C4-2B (cell line): ENCODE results near the gene RNASE13.

Experiments
- H3K27ac ChIP-seq: fragments of 450-650 bp; 2 replicates; pipeline ENCODE4 v1.5.1; 2017
- ZFX ChIP-seq: fragments of 450-650 bp; IDR thresholded peaks from 2 replicates; pipeline ENCODE4 v1.6.1; 2017
- TF ChIP-seq, protein P1 (sequence below): fragments of 450-650 bp; conservative IDR thresholded peaks from 2 replicates; pipeline ENCODE4 v1.5.1; 2017; ENCODE audit warnings: mild to moderate bottlenecking

The RNASE13 gene

DNA sequence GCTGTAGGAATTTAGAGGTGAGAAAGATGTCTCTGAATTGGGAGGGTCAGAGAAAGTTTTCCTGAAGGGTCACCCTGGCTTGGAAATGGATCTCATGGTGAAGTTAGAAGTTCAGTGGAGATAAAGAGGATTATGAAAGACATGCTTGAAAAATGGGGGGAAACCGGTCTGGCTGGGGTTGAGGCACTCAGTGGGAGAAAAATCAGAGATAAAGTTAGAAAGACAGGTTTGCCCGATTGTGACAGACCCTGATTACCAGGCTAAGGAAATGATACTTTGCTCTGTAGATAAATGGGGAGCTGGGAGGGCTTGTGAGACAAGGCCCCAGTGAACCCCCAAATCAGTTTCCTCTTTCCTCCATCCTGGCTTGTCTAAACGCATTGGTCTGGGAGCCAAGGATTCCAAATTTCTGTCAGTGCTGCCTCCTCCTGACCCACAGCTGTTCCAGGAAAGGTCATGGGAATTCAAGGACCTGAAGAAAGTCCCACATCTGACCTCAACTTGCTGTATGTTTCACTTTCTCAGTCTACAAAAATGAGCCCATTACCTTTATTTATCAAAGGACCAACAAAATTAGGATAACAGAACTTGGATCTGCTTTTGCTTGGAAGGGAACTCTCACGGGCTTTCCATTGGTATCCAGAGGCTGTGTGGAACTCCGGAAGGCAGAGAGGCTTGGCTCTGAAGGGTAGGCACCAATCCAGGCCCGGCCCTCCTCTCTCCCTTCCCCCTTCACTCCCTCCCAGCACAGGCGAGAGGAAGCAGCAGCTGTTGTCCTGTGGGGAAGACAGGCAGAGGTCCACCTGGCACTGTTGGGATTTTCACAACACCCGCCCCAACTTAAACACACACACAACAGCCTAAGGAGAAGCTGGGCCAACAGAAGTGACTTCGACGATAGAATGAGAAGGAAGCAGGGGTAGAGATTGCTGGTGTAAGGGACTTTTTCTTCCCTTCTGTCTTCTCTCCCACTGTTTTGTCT lies 4.1 kb upstream of the RNASE13 start:
- H3K27ac ChIP-seq = no peak overlapping the region; the same call in 1 of the 2 replicates
- TF ChIP-seq, protein P1, sequence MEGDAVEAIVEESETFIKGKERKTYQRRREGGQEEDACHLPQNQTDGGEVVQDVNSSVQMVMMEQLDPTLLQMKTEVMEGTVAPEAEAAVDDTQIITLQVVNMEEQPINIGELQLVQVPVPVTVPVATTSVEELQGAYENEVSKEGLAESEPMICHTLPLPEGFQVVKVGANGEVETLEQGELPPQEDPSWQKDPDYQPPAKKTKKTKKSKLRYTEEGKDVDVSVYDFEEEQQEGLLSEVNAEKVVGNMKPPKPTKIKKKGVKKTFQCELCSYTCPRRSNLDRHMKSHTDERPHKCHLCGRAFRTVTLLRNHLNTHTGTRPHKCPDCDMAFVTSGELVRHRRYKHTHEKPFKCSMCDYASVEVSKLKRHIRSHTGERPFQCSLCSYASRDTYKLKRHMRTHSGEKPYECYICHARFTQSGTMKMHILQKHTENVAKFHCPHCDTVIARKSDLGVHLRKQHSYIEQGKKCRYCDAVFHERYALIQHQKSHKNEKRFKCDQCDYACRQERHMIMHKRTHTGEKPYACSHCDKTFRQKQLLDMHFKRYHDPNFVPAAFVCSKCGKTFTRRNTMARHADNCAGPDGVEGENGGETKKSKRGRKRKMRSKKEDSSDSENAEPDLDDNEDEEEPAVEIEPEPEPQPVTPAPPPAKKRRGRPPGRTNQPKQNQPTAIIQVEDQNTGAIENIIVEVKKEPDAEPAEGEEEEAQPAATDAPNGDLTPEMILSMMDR = no peak
- TF ChIP-seq ZFX = no peak

DNA sequence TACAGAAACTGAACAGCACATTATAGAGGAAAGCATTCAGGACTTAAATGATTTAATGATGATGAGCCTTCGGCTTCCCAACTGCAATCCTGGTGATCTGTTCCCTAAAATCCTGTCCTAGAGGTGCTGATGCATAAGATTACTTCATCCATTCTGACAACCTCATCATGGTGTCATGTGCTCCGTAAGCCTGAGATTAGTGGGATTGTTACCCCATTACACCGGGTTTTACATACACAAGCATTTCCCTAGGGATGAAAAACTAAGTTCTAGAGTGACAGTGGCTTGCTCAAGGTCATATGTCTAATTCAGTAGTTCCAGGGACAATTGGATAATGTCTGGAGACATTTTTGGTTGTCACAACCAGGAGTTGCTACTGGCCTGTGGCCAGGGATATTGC lies 2.5 kb upstream of the RNASE13 start:
- TF ChIP-seq, protein P1 = no peak
- TF ChIP-seq ZFX = no peak
- H3K27ac ChIP-seq = no peak overlapping the region

DNA sequence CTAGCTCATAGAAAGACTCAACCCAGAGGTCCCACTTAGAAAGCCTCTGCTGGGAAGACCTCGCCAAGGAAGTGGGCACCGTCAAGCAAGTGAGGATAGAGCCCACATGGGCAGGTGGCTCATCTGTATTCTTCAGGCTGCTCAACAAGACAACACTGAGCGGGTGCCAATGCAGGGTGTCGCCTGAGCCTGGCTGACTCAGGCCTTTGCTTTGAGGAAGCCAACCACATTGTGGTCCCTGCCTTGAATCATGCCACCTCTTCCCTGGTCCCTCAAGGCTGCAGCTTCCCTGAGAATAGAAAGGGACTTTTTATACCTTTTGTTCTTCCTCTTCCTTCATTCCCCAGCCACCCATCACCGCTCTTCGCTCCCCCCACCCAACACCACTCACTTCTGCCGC lies 2.1 kb upstream of the RNASE13 start:
- no peak for TF ChIP-seq ZFX
- TF ChIP-seq, protein P1 = no peak
- H3K27ac ChIP-seq = no peak overlapping the region

DNA sequence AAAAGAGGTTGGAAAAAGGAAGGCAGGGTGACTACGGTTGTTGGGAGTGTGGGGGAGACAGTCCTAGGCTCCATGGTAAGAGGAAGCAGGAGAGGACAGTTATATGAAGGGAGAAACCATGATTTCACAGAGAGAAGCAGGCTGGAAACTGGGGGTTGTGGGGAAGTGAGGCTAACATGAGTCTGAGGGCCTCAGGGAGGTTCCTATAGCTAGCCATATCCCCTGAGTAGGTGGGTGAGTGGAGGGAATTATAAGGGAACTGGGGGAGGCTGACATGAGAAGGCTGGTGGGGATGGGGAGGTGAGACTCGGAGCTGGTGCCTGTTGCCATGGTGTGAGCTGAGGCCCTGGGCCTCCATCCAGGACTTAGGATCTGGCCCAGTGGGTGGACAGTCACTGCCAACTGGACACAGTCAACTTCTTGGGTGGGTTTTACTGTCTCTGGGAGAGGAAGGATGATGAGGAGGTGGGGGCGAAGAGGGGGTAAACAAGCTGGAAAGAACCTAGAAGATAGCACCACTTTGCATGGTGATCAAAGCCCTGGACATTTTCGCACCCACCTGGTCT lies 1.4 kb downstream of the RNASE13 start:
- TF ChIP-seq, protein P1 = no peak
- no peak for TF ChIP-seq ZFX
- no peak overlapping the region for H3K27ac ChIP-seq

DNA sequence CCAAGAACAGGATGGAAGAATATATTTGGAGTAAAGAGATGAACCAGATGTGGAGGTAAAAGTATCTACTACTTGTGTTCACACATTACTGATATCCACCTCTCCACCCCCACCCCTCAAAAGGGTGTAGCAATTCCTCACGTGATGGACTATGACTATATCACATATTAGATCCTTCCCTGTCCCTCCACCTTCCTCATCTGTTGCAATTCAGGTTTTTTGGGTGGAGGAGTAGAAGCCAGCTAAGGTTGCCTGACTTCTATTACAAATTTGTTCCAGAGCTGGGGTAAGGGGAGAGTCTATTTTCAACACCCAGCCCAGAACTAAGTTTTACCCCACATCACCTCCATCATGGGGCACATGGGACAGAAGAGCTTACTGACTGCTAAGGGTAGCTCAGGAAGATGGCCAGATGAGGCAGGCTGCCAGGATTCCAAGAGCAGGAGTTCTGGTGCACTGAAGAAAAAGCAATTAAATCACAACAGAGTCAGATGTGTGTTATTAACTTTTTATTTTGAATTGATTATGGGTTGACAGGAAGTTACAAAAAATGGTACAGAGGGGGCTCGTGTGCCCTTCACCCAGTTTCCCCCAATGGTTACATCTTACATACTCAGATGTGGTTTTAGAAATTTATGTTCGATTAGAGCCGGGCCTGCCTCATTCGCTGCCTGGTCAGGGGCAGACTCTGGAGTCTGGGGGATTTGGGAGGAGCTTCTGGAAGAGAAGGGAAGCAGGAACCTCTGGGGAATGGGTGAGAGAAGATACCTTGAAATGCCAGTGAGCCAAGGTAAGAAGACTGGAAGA lies 2.1 kb downstream of the RNASE13 start:
- H3K27ac ChIP-seq = no peak overlapping the region
- TF ChIP-seq, protein P1 = no peak

DNA sequence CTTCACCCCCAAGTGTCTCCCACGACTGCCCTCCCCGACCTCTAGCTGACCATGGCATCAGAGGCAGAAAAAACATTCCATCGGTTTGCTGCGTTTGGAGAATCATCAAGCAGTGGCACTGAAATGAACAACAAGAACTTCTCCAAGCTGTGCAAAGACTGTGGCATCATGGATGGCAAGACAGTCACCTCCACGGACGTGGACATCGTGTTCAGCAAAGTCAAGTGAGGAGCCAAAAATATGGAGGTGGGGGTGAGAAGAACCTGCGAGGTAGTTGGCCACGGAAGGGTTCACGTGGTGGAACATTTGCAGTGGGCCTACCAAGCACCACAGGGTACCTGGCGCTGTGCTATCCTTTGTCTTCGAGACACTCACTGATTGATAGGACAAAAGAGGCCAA lies 4.1 kb downstream of the RNASE13 start:
- no peak overlapping the region for H3K27ac ChIP-seq
- TF ChIP-seq ZFX = no peak
- TF ChIP-seq, protein P1 = no peak

DNA sequence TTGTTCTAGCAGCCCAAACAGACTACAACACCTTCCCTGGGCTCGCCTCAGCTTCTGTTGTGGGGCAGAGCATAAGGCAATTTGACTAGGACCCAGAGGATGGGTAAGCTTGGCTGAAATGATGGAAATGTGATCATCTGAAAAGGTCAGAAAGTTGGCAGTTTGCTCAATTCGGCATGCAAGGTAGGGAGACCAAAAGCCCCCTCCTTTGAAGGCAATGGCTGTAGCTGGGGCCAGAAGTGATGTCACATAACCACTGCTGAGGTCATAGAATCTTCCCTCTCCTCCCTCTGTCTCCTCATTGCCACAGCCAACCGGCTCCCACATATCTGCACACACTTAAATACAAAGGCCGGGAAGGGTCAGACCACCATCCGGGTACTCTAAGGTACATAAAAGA lies 4.7 kb downstream of the RNASE13 start, which contains the start of gene TPPP2:
TPPP2 (plus strand) TSS at position 301 of the 400 bp plus-strand sequence. CDS start 365 bp downstream, outside the sequence.
- no peak for TF ChIP-seq ZFX
- TF ChIP-seq, protein P1 = no peak
- H3K27ac ChIP-seq = no peak within 1 kb of the TSS
